Small intestine (tissue), 7 donors: ENCODE data around the gene AKR1C4. TPM values are rescaled to one million over a fixed set of nuclear protein-coding genes. Genes with fewer than 3 reads are reported as not detected.
A peak's percentile ranks its signal among the peaks of the same experiment; 100 is the strongest.
"Not testable (repeated sequence)": the region's sequence is repeated elsewhere in the genome, so short reads cannot be mapped to it uniquely, and the experiment has no call there.

Experiments
- DNase-seq, 2 donors: peaks; one replicate each; pipeline versions ENCODE4 v3.0.0 to v3.0.0-alpha.2; 2013
- FAIRE-seq: peaks from 2 replicates; lab custom pipeline; 2012; peaks lifted over from hg19 to GRCh38; lab: Jason Lieb, UNC
- H3K27ac ChIP-seq, 3 donors: one replicate each; pipeline ENCODE4 v1.5.1; 2013; ENCODE audit warnings: low read length in 2 of 3, mild to moderate bottlenecking in 2 of 3, control low read depth in 1 of 3, inconsistent platforms in 1 of 3, low read depth in 1 of 3, moderate library complexity in 1 of 3
- H3K27me3 ChIP-seq, 3 donors: one replicate each; pipeline ENCODE4 v1.6.1; 2013; ENCODE audit warnings: low read length in 3 of 3, inconsistent platforms in 1 of 3; ENCODE audit not compliant: control insufficient read depth in 3 of 3, insufficient read depth in 3 of 3
- H3K36me3 ChIP-seq, 3 donors: one replicate each; pipeline ENCODE4 v1.6.1; 2013; ENCODE audit warnings: low read length in 3 of 3, inconsistent platforms in 1 of 3, low read depth in 1 of 3, mild to moderate bottlenecking in 1 of 3, moderate library complexity in 1 of 3; ENCODE audit not compliant: control insufficient read depth in 3 of 3, insufficient read depth in 2 of 3
- H3K4me1 ChIP-seq, 3 donors: one replicate each; pipeline ENCODE4 v1.6.1; 2013; ENCODE audit warnings: low read length in 2 of 3, inconsistent platforms in 1 of 3, low read depth in 1 of 3, mild to moderate bottlenecking in 1 of 3, moderate library complexity in 1 of 3; ENCODE audit not compliant: control insufficient read depth in 3 of 3, insufficient read depth in 2 of 3
- H3K4me3 ChIP-seq, 3 donors: one replicate each; pipeline ENCODE4 v1.5.1; 2013; ENCODE audit warnings: low read length in 3 of 3, control low read depth in 1 of 3, inconsistent platforms in 1 of 3, low read depth in 1 of 3, mild to moderate bottlenecking in 1 of 3, moderate library complexity in 1 of 3
- H3K9me3 ChIP-seq, 2 donors: one replicate each; pipeline ENCODE4 v1.6.1; 2013; ENCODE audit warnings: low read depth in 1 of 2, low read length in 1 of 2; ENCODE audit not compliant: control insufficient read depth in 2 of 2, insufficient read depth in 1 of 2
- WGBS, 3 donors: extraction: QIAGEN DNeasy Blood & Tissue Kit; methylation state at CpG; one replicate each; pipeline ENCODE4 v1.1.7; 2013; 5-methylcytosine and 5-hydroxymethylcytosine counted together
- polyA plus RNA-seq, 4 donors: library from polyadenylated mRNA; stranded (reverse) in 3 of 4; unstranded in 1 of 4; fragments of 200-250 nt in 3 of 4; fragments of 120-200 nt in 1 of 4; gene quantifications; one replicate each; pipeline versions ENCODE4 v1.2.1 to v1.2.3, GENCODE V29; 2013
- donor health status: healthy with polysubstance abuse.
- donor health status: control.
- donor health status: control.
- donor health status: Bipolar disorder and iron deficiency.
- donor health status: healthy.

The AKR1C4 gene
- polyA plus RNA-seq, 4 donors = 0.12 to 2.2 (median 2.0) TPM

- H3K4me1 ChIP-seq = no peaks in the 10 kb centered on the region
- DNase-seq = no peak
- 74 to 91% (median 80%) methylated on average over 6 of the region's 6 CpGs for WGBS, 3 donors
- peaks cover 0 to 23% of the 10 kb centered on the region in 2 donors for H3K9me3 ChIP-seq
- H3K36me3 ChIP-seq = no peaks in the 10 kb centered on the region
- no peak overlapping the region for H3K27ac ChIP-seq
- no peak overlapping the region for H3K4me3 ChIP-seq
- FAIRE-seq = no peak
- H3K27me3 ChIP-seq = no peaks in the 10 kb centered on the region
Observed at GRCh38 chr10:5159126-5159525, 37.5 kb upstream of the AKR1C4 start.

DNA sequence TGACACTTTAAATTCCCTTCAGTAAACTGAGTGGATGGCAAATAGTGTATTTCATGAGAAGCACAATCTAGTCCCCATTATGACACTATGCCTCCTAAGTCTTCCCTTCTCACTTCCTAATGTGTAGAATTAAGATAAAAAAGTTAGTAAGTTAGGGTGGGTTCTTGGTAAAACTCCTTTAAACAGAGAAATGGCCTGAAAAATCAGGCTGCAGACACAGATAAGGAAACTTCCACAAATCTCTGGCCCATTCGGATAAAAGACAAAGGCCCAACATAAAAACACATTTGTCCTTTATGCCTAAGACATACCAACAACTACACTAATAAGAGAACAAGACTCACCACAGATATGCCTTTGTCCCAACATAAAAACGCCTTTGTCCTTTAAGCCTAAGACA is 33.1 kb upstream of the AKR1C4 start:
- no peak overlapping the region for H3K4me3 ChIP-seq
- DNase-seq (no peak), FAIRE-seq (no peak)
- no peaks in the 10 kb centered on the region for H3K4me1 ChIP-seq
- H3K27ac ChIP-seq = no peak overlapping the region
- 69 to 74% (median 69%) methylated on average over 2 of the region's 2 CpGs for WGBS, 3 donors
- no peaks in the 10 kb centered on the region for H3K27me3 ChIP-seq
- H3K9me3 ChIP-seq = peaks cover 1 to 44% of the 10 kb centered on the region in 2 donors
- H3K36me3 ChIP-seq = no peaks in the 10 kb centered on the region

DNA sequence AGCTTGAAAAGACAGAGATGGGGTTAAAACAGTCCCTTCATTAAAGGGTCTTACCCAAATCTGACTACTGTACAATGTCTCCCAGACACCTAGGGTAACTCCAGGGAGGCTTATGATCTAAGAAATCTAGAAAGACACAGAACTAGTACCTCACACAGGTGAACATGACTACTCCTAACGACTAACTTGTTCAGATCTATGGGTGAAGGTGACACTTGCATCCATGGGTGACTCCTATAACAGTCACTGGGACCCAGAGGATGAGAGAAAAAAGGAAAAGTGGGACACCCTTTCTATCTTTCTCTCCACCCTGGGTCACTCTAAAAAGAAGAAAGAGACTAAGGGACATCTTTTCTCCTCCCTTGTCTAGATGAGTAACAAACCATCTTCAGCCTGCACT is 30.9 kb upstream of the AKR1C4 start:
- FAIRE-seq (no peak), DNase-seq (no peak)
- H3K27me3 ChIP-seq = no peaks in the 10 kb centered on the region
- H3K4me1 ChIP-seq = no peaks in the 10 kb centered on the region
- 4 to 9% (median 7%) methylated on average over 1 of the region's 1 CpG for WGBS, 3 donors
- H3K4me3 ChIP-seq = no peak overlapping the region
- H3K9me3 ChIP-seq = peaks cover 1 to 43% of the 10 kb centered on the region in 2 donors
- H3K27ac ChIP-seq = no peak overlapping the region
- H3K36me3 ChIP-seq = no peaks in the 10 kb centered on the region

- H3K4me3 ChIP-seq = no peak overlapping the region
- no peaks in the 10 kb centered on the region for H3K36me3 ChIP-seq
- no peaks in the 10 kb centered on the region for H3K27me3 ChIP-seq
- WGBS, 3 donors = 18 to 51% (median 44%) methylated on average over 5 of the region's 5 CpGs
- H3K4me1 ChIP-seq = no peaks in the 10 kb centered on the region
- DNase-seq (peak in 1 of 2 donors; percentile 58), FAIRE-seq (no peak)
- peaks cover 1 to 27% of the 10 kb centered on the region in 2 donors for H3K9me3 ChIP-seq
- no peak overlapping the region for H3K27ac ChIP-seq
Observed at GRCh38 chr10:5168897-5169420, 27.7 kb upstream of the AKR1C4 start.

DNA sequence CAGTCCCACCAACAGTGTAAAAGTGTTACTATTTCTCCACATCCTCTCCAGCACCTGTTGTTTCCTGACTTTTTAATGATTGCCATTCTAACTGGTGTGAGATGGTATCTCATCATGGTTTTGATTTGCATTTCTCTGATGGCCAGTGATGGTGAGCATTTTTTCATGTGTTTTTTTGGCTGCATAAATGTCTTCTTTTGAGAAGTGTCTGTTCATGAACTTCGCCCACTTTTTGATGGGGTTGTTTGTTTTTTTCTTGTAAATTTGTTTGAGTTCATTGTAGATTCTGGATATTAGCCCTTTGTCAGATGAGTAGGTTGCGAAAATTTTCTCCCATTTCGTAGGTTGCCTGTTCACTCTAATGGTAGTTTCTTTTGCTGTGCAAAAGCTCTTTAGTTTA is 21.1 kb upstream of the AKR1C4 start:
- FAIRE-seq, H3K9me3 ChIP-seq, H3K27ac ChIP-seq, H3K4me1 ChIP-seq, H3K27me3 ChIP-seq, H3K36me3 ChIP-seq, H3K4me3 ChIP-seq, DNase-seq: not testable (repeated sequence)
- WGBS, 3 donors = 85 to 95% (median 86%) methylated on average over 1 to 3 of the region's 3 CpGs

- H3K4me1 ChIP-seq, H3K4me3 ChIP-seq, DNase-seq, H3K27me3 ChIP-seq, H3K9me3 ChIP-seq, FAIRE-seq, H3K27ac ChIP-seq, H3K36me3 ChIP-seq: not testable (repeated sequence)
- WGBS, 3 donors = 89 to 92% (median 89%) methylated on average over 12 of the region's 12 CpGs
Observed at GRCh38 chr10:5180503-5180902, 16.1 kb upstream of the AKR1C4 start.

DNA sequence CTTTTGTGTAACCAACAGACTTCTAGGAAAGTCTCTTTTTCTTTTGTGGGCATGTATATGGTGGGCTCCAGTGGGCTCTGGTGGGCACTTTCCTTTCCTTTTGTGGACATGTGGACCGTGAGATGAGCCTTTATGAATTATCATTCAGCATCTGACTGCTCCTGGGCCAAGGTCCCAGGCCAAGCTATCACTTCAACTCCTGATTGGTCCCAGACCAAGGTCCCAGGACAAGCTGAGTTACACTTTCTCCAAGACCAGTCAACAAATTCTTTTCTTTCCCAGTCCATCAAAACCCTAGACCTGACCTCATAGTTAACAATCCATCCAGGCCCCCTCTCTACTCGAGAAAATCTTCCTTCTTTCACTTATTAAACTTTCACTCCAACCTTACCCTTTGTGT is 12.7 kb upstream of the AKR1C4 start:
- WGBS, 3 donors = 59 to 79% (median 76%) methylated on average over 2 of the region's 2 CpGs
- Histone ChIP-seq H3K4me3 (no peak overlapping the region), H3K27me3 (no peaks in the 10 kb centered on the region), H3K4me1 (no peaks in the 10 kb centered on the region), H3K36me3 (no peaks in the 10 kb centered on the region), H3K9me3 (no peaks in the 10 kb centered on the region), H3K27ac (no peak overlapping the region)
- FAIRE-seq (no peak), DNase-seq (no peak)

- H3K27me3 ChIP-seq = no peaks in the 10 kb centered on the region
- DNase-seq (no peak), FAIRE-seq (no peak)
- no peak within 1 kb of the TSS for H3K27ac ChIP-seq
- H3K4me3 ChIP-seq = no peak within 1 kb of the TSS
- H3K4me1 ChIP-seq = no peaks in the 10 kb centered on the region
- no peaks in the 10 kb centered on the region for H3K9me3 ChIP-seq
- 78 to 80% (median 79%) methylated on average over 5 of the region's 5 CpGs for WGBS, 3 donors
- no peaks in the 10 kb centered on the region for H3K36me3 ChIP-seq
Observed at GRCh38 chr10:5184987-5185775, 11.5 kb upstream of the AKR1C4 start, which contains the start of gene AKR1C8. Gene AKR1C8, minus strand, starts transcription at chr10:5185150. Its CDS starts 46 bp downstream, at chr10:5185104.
